Activated T-cell treated with anti-CD3 and anti-CD28 coated beads, Interleukin-2, amount 50 U/mL, for 24 hours (primary cell): ENCODE measurements around the gene SLC2A1.
"Not testable (repeated sequence)": the region's sequence is repeated elsewhere in the genome, so short reads cannot be mapped to it uniquely, and the experiment has no call there.

Source experiments
- DNase-seq: peaks from one replicate; pipeline ENCODE4 v3.0.0-alpha.2; 2020
- H3K27ac Mint-ChIP-seq: 2 replicates; pipeline ENCODE4 v1.8.0; 2020; ENCODE audit warnings: mild to moderate bottlenecking, mixed read lengths
- H3K27me3 Mint-ChIP-seq: 2 replicates; pipeline ENCODE4 v1.8.0; 2020; ENCODE audit warnings: mixed read lengths
- H3K36me3 Mint-ChIP-seq: 2 replicates; pipeline ENCODE4 v1.8.0; 2020; ENCODE audit warnings: low read depth, mixed read lengths
- H3K4me1 Mint-ChIP-seq: 2 replicates; pipeline ENCODE4 v1.8.0; 2020; ENCODE audit warnings: low read depth, mixed read lengths
- H3K4me3 Mint-ChIP-seq: 2 replicates; pipeline ENCODE4 v1.8.0; 2020; ENCODE audit warnings: mild to moderate bottlenecking, moderate library complexity, mixed read lengths
- H3K9me3 Mint-ChIP-seq: 2 replicates; pipeline ENCODE4 v1.8.0; 2020; ENCODE audit warnings: mixed read lengths

Gene SLC2A1

GRCh38 chr1:42904434-42904833 lies 54.2 kb downstream of the SLC2A1 start:
- Mint-ChIP-seq H3K27me3 (peaks cover 15% of the 10 kb centered on the region), H3K36me3 (no peaks in the 10 kb centered on the region), H3K4me1 (no peaks in the 10 kb centered on the region), H3K27ac (no peak overlapping the region), H3K4me3 (no peak overlapping the region), H3K9me3 (no peaks in the 10 kb centered on the region)
- DNase-seq = no peak

- not testable (repeated sequence) for H3K4me1 Mint-ChIP-seq, H3K4me3 Mint-ChIP-seq, H3K36me3 Mint-ChIP-seq, DNase-seq, H3K27ac Mint-ChIP-seq
- peaks cover 17% of the 10 kb centered on the region for H3K9me3 Mint-ChIP-seq
- peaks cover 18% of the 10 kb centered on the region for H3K27me3 Mint-ChIP-seq
Measured at GRCh38 chr1:42899960-42900359, 58.7 kb downstream of the SLC2A1 start.

DNA sequence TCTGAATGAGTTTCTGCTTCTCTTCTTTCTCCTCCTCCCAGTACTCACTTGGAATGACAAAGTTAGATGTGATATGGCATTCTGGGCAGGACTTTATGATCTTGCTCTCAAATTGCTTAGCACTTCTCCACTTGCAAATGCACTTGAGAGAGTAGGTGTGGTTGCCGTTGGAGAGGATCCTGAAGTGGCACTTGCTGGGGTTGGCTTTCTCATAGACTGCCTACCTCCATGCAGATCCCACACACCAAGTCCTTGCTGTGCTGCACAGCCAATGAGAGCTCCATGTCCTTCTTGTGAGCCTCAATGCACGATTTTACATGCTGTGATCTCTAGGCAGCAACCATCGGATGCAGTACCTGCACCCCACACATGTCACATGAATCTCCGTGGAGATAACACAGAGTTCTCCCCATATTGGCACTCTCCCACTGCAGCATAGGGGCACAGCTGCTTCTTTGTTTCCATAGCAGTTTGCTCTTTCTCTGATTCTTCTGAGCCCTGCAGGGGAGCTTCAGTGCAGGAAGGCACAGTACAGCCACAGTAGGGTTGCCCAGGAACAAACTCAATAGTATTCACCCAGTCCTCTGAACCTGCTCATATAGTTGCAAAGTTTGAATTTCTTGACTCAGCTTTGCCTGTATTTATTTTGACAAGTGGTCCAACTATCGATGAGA lies 67.1 kb downstream of the SLC2A1 start:
- Mint-ChIP-seq H3K27ac (no peak overlapping the region), H3K36me3 (no peaks in the 10 kb centered on the region), H3K4me3 (no peak overlapping the region), H3K9me3 (no peaks in the 10 kb centered on the region), H3K4me1 (no peaks in the 10 kb centered on the region), H3K27me3 (peaks cover 3% of the 10 kb centered on the region)
- DNase-seq = no peak

DNA sequence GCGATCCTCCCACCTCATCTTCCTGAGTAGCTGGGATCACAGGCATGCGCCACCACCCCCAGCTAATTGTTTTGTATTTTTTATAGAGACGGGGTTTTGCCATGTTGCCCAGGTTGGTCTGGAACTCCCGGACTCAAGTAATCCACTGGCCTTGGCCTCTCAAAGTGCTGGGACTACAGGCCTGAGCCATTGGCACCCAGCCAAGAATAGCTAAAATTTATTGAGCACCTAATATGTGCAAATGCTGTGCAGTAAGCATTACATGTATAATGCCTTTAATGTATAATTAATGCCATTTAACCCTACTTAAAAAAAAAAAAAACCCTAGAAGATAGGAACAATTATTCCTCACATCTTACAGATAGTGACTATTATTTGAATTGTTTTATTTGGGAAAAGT lies 69.4 kb downstream of the SLC2A1 start:
- no peak overlapping the region for H3K27ac Mint-ChIP-seq
- H3K27me3 Mint-ChIP-seq = peaks cover 6% of the 10 kb centered on the region
- no peaks in the 10 kb centered on the region for H3K36me3 Mint-ChIP-seq
- no peaks in the 10 kb centered on the region for H3K4me1 Mint-ChIP-seq
- H3K9me3 Mint-ChIP-seq = no peaks in the 10 kb centered on the region
- DNase-seq = no peak
- no peak overlapping the region for H3K4me3 Mint-ChIP-seq

DNA sequence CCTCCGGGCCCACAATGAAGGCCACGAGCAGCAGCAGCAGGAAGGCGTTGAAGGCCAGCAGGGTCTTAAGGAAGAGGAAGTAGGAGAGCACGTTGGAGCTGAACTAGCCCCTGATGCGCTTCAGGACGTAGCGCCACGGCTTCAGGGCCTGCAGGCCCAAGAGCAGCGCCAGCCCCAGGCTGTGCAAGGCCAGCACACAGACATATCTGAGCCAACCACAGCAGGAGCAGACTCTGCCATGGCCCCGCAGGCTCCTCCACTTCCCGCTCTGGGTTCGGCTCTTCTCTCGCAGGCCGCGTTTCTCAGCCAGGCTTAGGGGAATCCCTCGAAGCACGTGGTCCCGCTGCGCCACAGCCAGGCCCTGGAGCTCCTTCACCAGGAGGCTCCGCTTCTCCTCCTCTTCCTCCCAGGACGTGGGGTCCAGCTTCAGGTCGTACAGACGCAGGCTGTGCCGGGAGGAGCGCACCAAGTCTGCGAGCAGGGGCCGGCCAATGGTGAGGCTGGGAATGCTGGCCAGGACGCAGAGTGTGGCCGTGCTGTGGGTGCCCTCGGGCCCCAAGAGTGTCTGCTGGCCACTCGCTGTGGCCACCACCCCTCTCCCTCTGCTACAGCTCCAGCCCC lies 70.5 kb downstream of the SLC2A1 start:
- no peak for DNase-seq
- Mint-ChIP-seq H3K27me3 (peaks cover 6% of the 10 kb centered on the region), H3K4me1 (no peaks in the 10 kb centered on the region), H3K27ac (no peak overlapping the region), H3K9me3 (no peaks in the 10 kb centered on the region), H3K36me3 (no peaks in the 10 kb centered on the region), H3K4me3 (no peak overlapping the region)

DNA sequence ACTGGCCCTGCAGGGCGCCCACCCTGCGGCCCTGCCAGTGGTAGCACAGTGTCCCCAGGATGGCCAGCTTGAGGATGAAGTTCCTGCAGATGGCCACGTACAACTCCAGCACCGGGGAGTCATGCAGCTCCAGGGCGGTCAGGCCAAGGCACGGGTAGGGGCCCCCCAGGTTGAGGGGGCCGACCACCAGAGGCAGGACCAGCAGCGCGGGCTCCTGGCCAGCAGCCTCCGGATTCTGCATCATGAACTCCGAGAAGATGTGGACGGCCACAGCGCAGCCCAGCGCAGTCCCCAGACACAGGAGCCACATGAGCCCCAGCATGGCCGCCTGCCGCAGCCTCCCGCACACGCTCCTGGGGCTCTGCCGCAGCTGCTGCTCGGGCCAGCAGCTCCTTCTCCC lies 71.3 kb downstream of the SLC2A1 start:
- Mint-ChIP-seq H3K9me3 (no peaks in the 10 kb centered on the region), H3K27ac (no peak overlapping the region), H3K36me3 (no peaks in the 10 kb centered on the region), H3K27me3 (peaks cover 6% of the 10 kb centered on the region), H3K4me3 (no peak overlapping the region), H3K4me1 (no peaks in the 10 kb centered on the region)
- DNase-seq = no peak

GRCh38 chr1:42886800-42887199 lies 71.9 kb downstream of the SLC2A1 start:
- H3K36me3 Mint-ChIP-seq = no peaks in the 10 kb centered on the region
- H3K27ac Mint-ChIP-seq = no peak overlapping the region
- no peaks in the 10 kb centered on the region for H3K4me1 Mint-ChIP-seq
- DNase-seq = no peak
- H3K4me3 Mint-ChIP-seq = no peak overlapping the region
- H3K27me3 Mint-ChIP-seq = peaks cover 6% of the 10 kb centered on the region
- H3K9me3 Mint-ChIP-seq = no peaks in the 10 kb centered on the region

DNA sequence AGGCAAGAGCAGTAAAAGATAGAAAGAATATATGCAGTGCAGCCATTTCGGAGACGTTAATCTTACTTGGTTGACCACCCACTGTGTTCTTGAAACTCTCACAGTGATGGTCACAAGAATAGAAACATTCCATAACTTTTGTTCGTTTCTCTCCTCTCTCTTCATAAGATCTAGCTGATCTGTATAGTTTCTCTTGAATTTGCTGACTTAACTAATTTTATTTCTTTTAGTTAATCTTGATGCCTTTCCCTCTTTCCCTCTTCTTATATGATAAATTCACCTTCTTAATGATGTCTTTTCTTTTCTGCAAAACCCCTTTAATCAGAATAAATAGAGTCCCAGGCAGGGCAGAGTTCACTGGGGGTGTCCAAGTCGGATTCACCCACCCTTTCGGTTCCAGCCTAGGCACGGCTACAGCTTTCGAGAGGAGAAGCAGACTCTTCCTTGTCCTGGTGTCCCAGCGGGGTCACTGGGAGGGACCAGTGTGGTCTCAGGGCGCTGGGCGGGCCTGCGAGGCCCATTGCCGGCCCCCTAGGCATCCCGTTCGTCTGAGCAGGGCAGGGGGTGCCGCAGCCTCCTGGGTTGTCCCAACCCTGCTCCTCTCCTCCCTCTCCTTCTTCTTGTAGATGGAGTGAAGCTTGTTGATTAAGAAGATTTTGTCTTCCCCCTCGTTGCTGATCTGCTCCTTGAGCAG lies 72.5 kb downstream of the SLC2A1 start:
- no peak overlapping the region for H3K4me3 Mint-ChIP-seq
- no peak for DNase-seq
- no peaks in the 10 kb centered on the region for H3K36me3 Mint-ChIP-seq
- H3K27me3 Mint-ChIP-seq = peaks cover 6% of the 10 kb centered on the region
- no peaks in the 10 kb centered on the region for H3K4me1 Mint-ChIP-seq
- H3K27ac Mint-ChIP-seq = no peak overlapping the region
- H3K9me3 Mint-ChIP-seq = no peaks in the 10 kb centered on the region

GRCh38 chr1:42880384-42880783 lies 78.3 kb downstream of the SLC2A1 start:
- Mint-ChIP-seq H3K27ac (no peak overlapping the region), H3K9me3 (no peaks in the 10 kb centered on the region), H3K4me3 (no peak overlapping the region), H3K27me3 (peaks cover 11% of the 10 kb centered on the region), H3K36me3 (no peaks in the 10 kb centered on the region), H3K4me1 (no peaks in the 10 kb centered on the region)
- no peak for DNase-seq

DNA sequence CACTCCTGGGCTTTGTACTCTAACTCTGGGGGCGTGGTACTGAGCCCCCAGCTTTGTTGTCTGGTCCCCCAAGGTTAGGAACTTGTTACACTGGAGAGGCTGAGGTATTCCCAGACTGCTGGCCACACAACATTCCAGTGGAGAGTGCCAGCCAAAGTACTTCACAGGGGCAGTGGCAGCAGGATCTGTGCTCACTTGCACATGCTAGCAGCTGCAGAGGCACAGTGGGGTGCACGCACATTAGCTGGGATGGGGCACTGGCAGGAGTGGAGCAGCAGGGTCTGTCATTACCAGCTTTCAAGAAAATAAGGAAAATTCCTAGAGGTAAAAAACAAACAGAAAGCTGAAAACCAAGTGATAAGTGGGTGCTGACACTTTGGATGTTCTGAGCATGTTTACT lies 81.3 kb downstream of the SLC2A1 start:
- Mint-ChIP-seq H3K4me3 (no peak overlapping the region), H3K27ac (no peak overlapping the region), H3K9me3 (peaks cover 2% of the 10 kb centered on the region), H3K27me3 (peaks cover 6% of the 10 kb centered on the region), H3K36me3 (no peaks in the 10 kb centered on the region), H3K4me1 (no peaks in the 10 kb centered on the region)
- no peak for DNase-seq

DNA sequence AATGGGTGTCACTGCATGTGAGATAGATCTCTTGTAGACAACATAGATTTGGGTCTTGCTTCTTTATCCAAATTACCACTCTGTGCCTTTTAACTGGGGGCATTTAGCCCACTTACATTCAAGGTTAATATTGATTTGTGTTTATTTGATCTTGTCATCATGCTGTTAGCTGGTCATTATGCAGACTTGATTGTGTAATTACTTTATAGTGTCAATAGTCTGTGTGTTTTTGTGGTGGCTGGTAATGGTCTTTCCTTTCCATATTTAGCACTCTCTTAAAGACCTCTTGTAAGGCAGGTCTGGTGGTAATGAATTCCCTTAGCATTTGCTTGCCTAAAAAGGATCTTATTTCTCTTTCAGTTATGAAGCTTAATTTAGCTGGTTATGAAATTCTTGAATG lies 82.7 kb downstream of the SLC2A1 start:
- no peak for DNase-seq
- no peaks in the 10 kb centered on the region for H3K36me3 Mint-ChIP-seq
- peaks cover 6% of the 10 kb centered on the region for H3K27me3 Mint-ChIP-seq
- H3K9me3 Mint-ChIP-seq = peaks cover 2% of the 10 kb centered on the region
- no peaks in the 10 kb centered on the region for H3K4me1 Mint-ChIP-seq
- H3K27ac Mint-ChIP-seq = no peak overlapping the region
- H3K4me3 Mint-ChIP-seq = no peak overlapping the region
